GM21723 (cell line): ENCODE data around the gene ATXN7.

ENCODE experiments used
- ATAC-seq: cut with Tn5 transposase; IDR thresholded peaks from one replicate; pipeline ENCODE4 v1.9.1; 2021; ENCODE audit warnings: mild to moderate bottlenecking, moderate library complexity; ENCODE audit not compliant: unreplicated experiment

Gene ATXN7

DNA sequence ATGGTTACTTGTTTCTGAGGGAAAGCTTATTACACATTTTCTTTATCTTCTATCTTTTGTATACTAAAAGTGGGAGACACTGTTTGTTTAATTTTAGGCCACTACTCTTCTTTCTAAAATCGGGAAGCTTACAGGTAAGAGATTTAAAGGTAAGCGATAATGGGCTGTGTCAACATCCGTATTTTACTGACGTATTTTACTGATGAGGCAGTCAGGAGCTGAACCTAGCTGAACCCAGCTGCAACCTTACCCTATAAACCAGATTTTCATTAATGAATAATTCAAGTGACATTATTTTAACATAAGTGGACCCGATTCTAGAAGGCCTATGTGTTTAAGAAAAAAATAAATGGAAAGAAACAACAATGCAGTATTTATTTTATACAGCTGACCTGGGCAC, 146.5 kb downstream of the ATXN7 start:
- no peak for ATAC-seq

DNA sequence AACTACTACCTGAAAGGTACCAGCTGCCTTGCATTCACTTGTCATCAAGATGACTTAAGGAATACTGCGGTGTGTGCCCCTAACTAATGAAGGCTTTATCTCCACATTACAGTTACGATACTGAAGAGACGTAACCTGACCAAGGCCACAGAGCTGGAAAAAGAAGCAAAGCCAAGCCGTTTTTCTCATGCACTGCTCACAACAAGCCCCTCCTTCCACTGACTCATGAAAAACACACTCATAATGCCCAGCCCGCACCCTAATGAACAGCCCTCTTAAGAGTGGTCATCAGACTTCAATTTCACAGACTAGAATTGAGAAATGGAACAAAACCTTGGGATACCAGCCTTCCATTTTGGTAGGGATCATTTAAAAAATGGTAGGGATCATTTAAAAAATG, 148.0 kb downstream of the ATXN7 start:
- ATAC-seq = no peak

DNA sequence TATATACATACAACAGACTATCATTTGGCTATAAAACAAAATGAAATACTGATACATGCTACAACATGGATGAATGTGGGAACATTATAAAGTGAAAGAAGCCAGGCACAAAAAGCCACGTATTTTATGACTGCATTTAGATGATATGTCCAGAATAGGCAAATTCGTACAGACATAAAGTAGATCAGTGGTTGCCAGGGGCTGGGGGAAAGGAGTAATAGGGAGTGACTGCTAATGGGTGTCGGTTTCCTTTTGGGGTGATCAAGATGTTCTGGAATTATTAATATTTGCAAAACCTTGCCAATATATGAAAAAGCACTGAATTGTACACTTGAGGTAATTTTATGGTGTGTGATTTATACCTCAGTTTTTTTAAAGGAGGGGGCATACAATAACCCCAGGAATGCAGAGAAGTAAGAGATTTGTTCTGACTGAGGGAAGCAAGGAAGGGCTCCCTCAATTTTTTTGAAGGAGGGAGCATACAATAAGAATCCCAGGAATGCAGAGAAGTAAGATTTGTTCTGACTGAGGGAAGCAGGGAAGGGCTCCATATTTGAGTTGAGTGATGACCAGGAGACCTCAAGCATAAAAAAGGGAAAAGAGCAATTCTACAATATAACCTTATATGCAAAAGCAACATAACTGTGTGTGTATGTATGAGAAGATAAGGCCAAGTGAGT, 153.4 kb downstream of the ATXN7 start:
- no peak for ATAC-seq

DNA sequence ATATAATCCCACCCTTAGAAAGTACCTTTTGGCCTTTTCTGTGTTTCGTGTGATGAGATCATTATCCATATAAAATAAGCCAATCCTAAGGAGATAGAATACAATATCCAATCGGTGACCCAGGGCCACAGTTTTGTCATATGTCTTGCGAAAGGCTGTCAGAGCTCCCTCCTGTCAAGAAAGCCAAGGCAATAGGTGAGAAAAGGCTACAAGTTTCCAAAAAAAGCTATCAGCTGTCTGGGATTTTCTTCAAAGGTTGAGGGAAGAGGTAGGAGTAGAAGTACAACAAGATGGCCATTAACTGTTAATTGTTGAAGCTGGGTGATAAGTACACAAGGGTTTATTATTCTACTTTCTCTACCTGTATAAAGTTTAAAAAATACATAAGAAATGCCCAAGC, 155.6 kb downstream of the ATXN7 start:
- no peak for ATAC-seq

DNA sequence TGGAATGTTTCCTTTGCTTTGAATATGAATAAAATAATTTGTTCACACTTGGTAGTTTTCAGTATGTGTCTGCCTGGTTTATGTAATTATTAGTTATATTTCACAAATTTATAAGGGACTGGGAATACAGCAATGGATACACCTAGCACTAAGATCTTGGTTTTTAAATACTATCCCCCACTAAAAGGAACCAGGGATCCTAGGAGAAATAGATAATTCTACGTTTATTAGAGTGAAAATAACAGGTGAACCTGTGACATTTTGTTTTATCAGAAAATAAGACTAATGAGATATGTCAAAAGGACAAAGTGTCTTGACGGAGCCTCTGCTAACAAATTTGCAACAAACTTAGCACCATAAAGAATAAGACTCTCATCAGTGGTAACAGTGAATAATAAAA, 156.2 kb downstream of the ATXN7 start:
- no peak for ATAC-seq

DNA sequence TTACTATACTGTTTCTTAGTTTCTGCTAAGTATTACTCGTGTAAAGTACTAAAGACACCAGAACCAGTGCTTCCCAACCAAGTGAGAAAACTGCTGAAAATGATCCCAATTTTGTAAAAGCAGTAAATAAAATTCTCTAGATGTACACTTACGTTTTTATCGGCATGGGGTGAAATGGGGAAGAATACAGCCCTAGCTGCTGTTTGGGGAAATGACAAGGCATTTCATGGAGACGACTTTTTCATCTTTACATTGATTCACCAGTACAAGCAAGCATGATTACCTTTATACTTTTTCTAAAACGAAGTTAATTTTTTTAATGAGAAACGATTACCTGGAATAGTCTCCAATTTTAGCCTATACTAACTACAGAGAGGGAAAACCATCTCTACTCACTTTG, 158.3 kb downstream of the ATXN7 start:
- no peak for ATAC-seq

DNA sequence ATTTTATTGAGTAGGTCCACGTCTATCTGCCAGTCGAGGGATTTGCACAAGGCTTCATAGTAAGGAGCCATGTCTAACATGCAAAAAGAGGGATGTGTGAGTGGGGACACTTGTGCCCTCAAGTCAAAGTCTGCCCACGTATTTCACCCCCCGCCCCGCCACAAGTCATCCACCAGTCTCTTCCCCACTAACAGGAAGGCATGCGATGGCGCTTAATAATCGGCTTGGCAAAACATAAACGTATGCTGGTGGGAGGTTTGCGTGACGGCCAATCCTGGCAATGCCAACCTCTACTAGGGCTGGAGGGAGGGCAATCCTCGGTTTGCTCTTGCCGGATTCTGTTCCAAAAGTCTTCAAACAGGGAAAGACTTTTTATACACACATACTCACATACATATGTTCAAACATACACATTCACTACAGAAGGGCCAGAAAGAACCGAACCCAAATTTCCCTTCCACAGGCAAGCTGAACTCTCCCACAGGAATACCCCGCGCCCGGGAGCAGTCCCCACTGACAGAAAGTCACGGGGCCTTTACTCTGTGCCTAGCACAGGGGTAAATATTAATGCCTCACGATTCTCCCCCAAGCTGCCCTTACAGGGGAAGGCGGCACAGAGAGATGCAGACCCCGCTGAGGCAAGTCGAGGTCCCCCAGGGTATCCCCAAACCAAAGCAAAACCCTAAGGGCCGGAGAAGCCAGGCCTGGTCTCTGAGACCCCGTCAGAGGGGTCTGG, 159.0 kb downstream of the ATXN7 start:
- ATAC-seq = peak; percentile 15

DNA sequence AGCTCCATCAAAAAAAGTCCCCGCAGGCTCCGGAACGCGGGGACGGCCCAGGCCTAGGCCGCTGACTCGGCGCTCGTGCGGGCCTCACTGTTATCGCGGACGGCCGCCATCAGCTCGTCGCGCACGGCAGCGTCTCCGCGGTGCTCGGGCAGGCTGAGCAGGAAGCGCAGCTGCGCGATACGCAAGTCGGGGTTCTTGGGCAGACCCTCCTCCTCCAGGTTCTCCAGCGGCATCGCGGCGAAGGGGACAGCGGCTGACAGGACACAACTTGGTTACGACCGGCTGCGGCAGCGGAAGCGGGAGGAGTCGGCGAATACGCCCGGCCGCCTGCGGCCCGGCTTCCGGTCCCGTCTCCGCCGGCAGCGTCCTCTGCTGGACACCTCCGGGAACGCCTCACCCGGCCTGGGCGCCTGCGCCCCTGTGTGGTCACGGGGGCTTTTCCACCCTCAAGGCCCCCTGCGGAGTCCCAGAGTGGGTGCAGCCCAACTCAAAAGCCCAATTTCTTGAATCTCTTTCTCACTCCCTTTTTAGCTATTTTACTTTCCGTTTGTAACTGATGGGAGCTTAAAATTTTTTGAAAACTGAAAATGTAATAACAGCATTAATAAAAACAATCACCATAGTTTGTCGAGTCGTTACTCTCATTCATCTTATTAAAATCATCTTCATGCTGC, 159.7 kb downstream of the ATXN7 start, which contains the start of gene PSMD6:
PSMD6 (minus strand) TSS at position 308 of the 674 bp plus-strand sequence; CDS start at position 233, 75 bp downstream.
- peak; percentile 99 for ATAC-seq

DNA sequence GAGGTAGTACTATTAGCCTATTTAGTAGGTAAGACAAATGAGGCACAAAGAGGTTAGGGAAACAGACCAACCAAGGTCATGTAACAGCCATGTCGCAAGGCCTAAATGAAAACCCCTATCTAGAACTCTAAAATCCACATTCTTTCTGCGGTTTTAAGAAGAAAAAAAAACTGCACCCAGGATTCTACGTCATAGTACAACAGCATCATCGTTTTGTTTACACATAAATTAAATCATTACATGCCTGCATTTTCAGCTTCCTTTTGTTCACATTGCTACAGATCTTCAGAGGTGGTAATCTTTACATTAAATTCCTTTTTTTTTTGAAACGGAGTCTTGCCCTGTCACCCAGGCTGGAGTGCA, 160.2 kb downstream of the ATXN7 start:
- peak; percentile 4 for ATAC-seq

DNA sequence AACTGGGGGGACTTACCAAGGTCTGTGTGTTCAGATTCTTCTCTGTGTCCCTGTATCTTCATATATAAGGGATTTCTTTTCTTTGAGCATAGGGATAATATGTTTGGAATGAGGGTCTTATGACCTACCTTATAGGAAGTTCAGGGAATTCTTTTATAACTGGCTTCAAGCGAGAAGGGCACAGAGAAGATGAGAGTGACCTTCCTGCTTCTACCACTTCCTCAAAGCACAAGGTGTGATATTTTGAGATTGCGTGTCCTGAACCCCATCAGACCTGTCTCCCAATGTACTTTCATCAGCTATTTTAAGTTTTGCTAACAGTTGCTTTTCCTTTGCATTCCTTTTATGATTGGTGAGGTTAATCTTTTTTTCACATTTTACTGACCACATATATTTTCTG, 162.7 kb downstream of the ATXN7 start:
- ATAC-seq = no peak

DNA sequence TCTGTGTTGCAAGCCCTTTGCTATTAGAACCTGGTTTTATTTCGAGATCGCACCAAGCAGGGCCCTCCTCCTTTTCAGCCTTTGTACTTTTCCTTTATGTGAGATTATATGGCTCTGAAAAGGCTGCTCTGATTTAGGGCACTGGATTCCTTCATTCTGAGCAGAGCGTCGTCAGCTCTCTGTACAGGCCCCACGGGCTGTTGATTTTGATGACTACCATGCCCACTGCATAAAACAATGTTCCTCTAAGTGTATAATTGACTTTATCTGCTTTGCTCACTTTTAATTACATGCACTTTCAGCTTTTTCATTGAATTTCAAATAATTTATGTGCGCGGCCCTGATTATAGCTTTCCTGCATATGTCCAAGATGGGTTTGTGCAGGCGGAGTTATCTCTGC, 164.0 kb downstream of the ATXN7 start:
- no peak for ATAC-seq

DNA sequence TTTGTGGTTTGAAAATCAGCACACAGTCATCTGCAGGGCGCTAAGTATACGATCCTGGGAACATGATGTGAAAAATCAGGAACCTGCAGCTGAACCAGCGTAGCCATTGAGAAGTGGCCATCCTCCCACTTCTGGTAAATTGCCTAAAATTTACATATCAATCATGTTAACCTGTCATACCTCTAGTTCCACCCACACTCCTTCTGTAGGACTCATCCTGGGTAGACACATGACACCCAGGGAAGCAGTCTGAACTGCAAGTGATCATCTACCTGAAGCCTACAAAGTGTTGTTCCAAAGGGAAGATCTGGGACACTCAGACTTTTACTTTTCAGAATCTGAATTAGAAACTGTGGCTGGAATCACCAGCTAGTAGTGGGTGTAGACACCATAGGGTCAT, 165.1 kb downstream of the ATXN7 start:
- no peak for ATAC-seq

DNA sequence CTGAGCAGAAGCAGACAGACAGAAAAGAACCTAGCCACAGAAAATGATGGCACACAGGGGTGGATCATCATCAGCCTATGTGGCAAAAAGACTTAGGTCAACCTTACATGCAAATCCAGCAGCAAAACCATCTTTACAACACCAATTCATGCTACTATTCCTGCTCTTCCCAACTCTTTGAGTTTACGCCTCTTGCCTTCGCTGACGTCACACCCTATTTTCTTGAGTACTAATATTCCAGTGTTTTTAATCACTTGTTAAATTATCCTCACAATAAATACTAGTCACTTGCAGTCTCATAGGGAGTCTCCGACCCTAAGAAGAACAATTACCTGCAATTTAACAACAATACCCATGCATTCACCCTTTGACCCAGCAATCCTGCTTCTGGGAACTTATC, 165.6 kb downstream of the ATXN7 start:
- no peak for ATAC-seq

DNA sequence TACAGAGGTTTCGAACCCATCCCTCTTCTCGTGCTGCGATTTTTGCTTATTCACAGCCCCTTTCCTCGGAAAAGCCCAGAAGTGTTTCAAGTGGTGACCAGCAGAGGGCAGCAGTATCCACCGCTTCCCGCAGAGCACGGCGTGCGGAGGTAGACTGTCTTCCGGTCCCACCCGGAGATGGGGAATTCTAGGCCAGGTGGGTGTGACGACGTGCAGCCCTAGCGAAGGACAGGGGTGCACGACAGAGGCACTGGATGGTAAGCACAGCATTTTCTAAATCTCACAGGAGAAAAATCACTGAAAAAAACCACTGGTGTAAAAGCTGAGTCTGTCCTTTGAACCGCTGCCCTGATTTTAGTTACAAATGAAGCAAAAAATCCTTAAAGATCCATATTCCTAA, 167.1 kb downstream of the ATXN7 start:
- ATAC-seq = peak; percentile 99

DNA sequence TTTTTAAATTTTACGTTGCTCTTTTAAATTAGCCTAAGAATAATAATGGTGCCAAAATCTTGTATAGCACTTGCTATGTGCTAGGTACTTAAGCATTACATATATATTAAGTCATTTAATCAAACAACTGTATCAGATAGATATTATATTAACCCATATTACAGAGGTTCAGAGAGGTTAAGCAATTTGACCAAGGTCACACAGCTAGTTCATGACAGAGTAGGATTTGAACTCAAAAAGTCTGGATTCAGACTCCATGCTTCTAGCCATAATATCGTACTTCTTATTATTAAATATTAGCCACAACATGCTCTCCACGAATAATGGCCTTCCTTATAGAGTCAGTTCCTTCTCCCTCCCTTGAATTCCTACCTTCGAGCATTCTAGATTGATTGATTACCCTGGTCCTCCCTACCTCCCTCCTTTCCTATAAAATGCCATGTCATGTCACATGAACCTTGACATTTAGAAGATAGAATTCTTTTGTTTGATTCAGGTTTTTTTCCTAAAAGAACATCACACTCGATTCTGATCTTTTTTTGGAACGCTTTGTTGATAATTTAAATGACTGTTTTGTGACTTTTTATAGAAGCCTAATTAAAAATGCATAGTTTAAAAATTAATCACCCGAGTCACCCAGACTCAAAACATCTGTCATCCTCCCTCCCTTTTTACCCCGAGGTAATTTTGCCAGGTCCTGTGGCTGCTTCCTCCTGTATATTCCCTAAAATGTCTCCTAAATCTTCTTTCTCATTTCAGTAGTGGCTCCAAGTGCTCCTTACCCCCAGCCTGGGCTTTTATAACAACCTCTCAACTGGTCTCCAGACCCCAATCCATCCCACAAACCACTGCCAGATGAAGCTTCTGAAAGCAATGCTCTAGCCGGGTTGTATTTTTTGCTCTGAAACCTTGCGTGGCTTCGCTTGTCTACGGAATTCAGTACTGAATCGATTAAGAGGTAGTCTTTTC, 168.2 kb downstream of the ATXN7 start:
- no peak for ATAC-seq

DNA sequence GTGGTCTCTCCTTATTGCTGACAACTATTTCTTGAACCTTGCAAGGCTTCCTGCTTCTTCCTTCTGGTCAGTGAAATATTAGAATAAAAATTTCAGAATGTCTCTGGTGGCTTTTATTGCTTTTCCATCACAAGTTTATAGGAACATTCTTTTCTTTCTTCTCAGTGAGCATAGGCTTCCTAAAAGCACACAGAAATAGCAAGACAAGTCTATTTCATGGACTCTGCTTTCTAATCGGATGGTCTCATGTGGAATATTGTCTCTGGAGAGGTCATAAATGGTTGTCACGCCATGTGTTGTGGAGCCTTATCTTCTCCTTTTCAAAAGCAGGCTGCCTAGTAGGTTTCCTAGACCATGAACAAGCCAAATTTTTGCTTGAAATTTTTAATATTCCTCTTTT, 169.4 kb downstream of the ATXN7 start:
- no peak for ATAC-seq

DNA sequence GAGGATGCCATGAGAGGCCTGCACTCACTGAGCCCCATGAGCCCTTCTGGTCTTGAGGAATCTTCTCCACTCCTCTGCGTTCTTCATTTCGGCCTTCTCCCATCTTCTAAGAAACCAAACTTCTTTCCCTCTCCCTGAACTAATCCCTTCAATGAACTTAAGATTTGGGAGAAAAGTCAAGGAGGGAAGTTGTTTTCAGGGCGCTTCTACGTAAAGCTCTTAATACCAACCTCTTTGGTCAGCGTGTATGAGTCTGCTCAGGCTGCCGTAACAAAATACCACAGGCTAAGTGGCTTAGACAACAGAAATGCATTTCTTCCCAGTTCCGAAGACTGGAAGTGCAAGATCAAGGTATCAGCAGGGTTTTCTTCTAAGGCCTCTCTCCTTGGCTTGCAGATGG, 173.4 kb downstream of the ATXN7 start:
- ATAC-seq = no peak

DNA sequence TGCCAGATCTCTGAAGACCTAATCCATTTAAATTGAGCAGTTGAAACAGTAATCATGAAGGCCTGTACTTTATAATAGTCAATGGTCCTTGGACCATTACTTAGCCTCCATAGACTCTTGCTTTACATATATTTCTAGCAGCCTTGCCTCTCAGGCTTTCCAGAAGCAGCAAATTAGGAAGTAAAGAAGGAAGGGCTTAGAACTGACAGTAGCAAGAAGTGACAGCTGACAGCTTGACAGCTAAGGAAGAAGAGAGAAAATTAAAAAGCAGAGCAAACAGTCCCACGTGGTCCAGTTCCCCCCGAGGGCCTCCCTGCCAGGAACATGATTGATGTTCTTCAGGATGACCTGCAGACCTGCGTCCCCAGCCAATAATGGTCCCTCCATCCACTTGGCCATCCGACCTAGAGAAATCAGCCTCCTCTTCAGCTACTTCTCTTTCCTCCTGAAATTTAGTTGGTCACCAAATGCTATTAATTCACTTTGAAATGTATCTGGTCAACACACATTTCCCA, 174.6 kb downstream of the ATXN7 start:
- ATAC-seq = no peak

DNA sequence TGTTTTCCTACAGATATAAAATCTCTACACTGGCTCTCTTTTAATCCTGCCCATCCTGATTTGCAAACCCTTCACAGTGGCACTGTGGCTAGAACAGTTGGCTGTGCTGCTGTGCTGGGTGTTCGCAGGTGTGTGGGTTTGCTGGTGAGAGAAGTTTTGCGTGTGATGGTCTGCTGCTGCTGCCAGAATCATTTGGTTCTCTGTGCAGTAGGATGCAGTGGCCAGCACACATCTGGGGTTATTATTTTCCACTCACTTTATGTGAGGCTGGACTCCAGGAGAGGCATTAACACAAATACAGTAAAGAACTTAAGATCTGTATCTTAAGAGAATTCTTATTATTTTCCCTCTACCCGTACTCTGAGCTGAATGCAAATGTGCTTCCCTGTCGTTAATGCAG, 175.7 kb downstream of the ATXN7 start:
- no peak for ATAC-seq

DNA sequence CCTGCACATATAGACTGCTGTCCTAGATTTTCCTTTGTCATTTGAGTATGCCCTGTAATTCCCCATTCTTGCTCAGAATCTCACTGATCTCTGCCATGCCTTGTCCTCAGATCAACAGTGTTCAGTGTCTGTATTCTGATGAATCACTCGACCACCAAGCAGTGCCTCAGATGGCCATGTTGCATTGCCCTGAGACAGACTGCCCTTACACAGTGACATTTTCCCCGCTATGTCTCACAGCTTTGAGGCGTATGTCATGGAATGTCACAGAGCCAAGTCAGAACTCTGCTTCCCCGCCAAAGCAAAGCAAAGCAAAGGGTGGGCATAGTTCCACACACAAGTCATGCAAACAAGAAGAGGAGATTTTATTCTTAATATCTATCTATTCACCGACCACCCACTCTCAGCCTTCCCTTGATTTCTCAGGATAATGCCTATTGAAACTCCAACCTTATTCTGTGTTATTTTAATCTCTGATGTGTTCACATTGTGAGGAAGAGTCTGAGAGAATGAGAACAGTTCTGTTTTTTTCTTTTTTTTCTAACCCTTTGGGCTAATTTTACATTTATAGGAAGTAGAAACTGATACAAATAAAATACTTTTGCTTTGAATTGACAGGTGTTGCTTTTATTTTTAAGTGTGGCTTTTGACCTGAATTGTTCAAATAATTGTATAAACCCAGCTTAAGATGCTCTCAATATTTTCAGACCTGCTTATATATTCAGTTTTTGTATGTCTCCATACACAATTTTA, 176.5 kb downstream of the ATXN7 start:
- no peak for ATAC-seq
